HepG2 (cell line): ENCODE data around the gene FLYWCH1. TPM values are rescaled to one million over a fixed set of nuclear protein-coding genes. Genes with fewer than 3 reads are reported as not detected.
A peak's percentile ranks its signal among the peaks of the same experiment; 100 is the strongest.

Experiments used
- AGO1 ChIP-seq: fragments of 200-400 bp; formaldehyde crosslinking; IDR thresholded peaks from 2 replicates; pipeline ENCODE4 v1.6.1; 2017; ENCODE audit warnings: mild to moderate bottlenecking, low read depth, low read length, moderate library complexity; ENCODE audit not compliant: poor library complexity, severe bottlenecking
- CENPX ChIP-seq: sonication (generic); formaldehyde crosslinking; IDR thresholded peaks from 2 replicates; pipeline ENCODE4 v1.9.0; 2021; ENCODE audit warnings: mild to moderate bottlenecking, missing genetic modification reagents, moderate library complexity
- KLF13 ChIP-seq: sonication (generic); formaldehyde crosslinking; IDR thresholded peaks from 2 replicates; pipeline ENCODE4 v1.4.0; 2020; ENCODE audit warnings: mild to moderate bottlenecking, missing genetic modification reagents
- SIX4 ChIP-seq: sonication (generic); formaldehyde crosslinking; IDR thresholded peaks from 2 replicates; pipeline ENCODE4 v1.4.0; 2020; ENCODE audit warnings: missing genetic modification reagents
- TBP ChIP-seq: sonication (generic); formaldehyde crosslinking; IDR thresholded peaks from 2 replicates; pipeline ENCODE4 v1.5.0; 2020; ENCODE audit warnings: missing genetic modification reagents
- TEAD2 ChIP-seq: sonication (generic); formaldehyde crosslinking; IDR thresholded peaks from 2 replicates; pipeline ENCODE4 v1.9.0; 2021; ENCODE audit warnings: missing genetic modification reagents
- ZBTB1 ChIP-seq: sonication (generic); formaldehyde crosslinking; IDR thresholded peaks from 2 replicates; pipeline ENCODE4 v1.4.0; 2020; ENCODE audit warnings: missing genetic modification reagents, borderline replicate concordance
- ZGPAT ChIP-seq: IDR thresholded peaks from 2 replicates; pipeline ENCODE4 v1.6.1; 2016; ENCODE audit warnings: mild to moderate bottlenecking
- ZNF335 ChIP-seq: sonication (generic); formaldehyde crosslinking; IDR thresholded peaks from 2 replicates; pipeline ENCODE4 v1.4.0; 2020; ENCODE audit warnings: missing genetic modification reagents
- ZNF33B ChIP-seq: sonication (generic); formaldehyde crosslinking; IDR thresholded peaks from 2 replicates; pipeline ENCODE4 v1.5.1; 2020; ENCODE audit warnings: mild to moderate bottlenecking, missing genetic modification reagents
- ZNF414 ChIP-seq: sonication (generic); formaldehyde crosslinking; IDR thresholded peaks from 2 replicates; pipeline ENCODE4 v1.5.0; 2020; ENCODE audit warnings: missing genetic modification reagents
- ZNF550 ChIP-seq: sonication (generic); formaldehyde crosslinking; IDR thresholded peaks from 2 replicates; pipeline ENCODE4 v1.4.0; 2020; ENCODE audit warnings: mild to moderate bottlenecking, missing genetic modification reagents, borderline replicate concordance
- ZNF709 ChIP-seq: sonication (generic); formaldehyde crosslinking; IDR thresholded peaks from 2 replicates; pipeline ENCODE4 v1.5.0; 2020; ENCODE audit warnings: mild to moderate bottlenecking, missing genetic modification reagents
- ZSCAN25 ChIP-seq: sonication (generic); formaldehyde crosslinking; IDR thresholded peaks from 2 replicates; pipeline ENCODE4 v1.8.0; 2022; ENCODE audit warnings: mild to moderate bottlenecking, missing genetic modification reagents
- polyA plus RNA-seq, 8 experiments: library from polyadenylated mRNA; depleted of rRNA in 3 of 8; stranded (reverse) in 7 of 8; unstranded in 1 of 8; fragments of >200 nt; fragmentation: Illumina TruSeq in 4 of 8; extraction: Trizol in 4 of 8; gene quantifications; 2 replicates each; pipeline versions ENCODE4 v1.2.1 to v1.2.3, GENCODE V29; 2011 to 2016; ENCODE audit warnings: low read depth in 4 of 8, missing spikeins in 1 of 8, mixed read lengths in 1 of 8; ENCODE audit not compliant: insufficient read depth in 1 of 8
- total RNA-seq, 5 experiments: library from RNA; depleted of rRNA; stranded (reverse); fragments of >200 nt; fragmentation: Illumina TruSeq; extraction: Trizol; gene quantifications; 2 replicates each; pipeline ENCODE4 v1.2.3, GENCODE V29; 2016; ENCODE audit warnings: low read depth in 1 of 5
- TF ChIP-seq, protein P1 (sequence below): sonication (generic); formaldehyde crosslinking; IDR thresholded peaks from 2 replicates; pipeline ENCODE4 v1.9.0; 2021; ENCODE audit warnings: missing genetic modification reagents, borderline replicate concordance
- TF ChIP-seq, protein P2 (sequence below): sonication (generic); formaldehyde crosslinking; IDR thresholded peaks from 2 replicates; pipeline ENCODE4 v1.5.0; 2020; ENCODE audit warnings: missing genetic modification reagents
- TF ChIP-seq, protein P3 (sequence below): IDR thresholded peaks from 2 replicates; pipeline ENCODE4 v1.6.1; 2016; ENCODE audit warnings: low read depth, missing genetic modification reagents, missing compliant biosample characterization

Gene FLYWCH1
- total and polyA plus RNA-seq, 2 of the 13 experiments (the other 11 are each of a cell fraction or from before 2014, with no cell fraction given) = 7.3 to 12.4 TPM

DNA sequence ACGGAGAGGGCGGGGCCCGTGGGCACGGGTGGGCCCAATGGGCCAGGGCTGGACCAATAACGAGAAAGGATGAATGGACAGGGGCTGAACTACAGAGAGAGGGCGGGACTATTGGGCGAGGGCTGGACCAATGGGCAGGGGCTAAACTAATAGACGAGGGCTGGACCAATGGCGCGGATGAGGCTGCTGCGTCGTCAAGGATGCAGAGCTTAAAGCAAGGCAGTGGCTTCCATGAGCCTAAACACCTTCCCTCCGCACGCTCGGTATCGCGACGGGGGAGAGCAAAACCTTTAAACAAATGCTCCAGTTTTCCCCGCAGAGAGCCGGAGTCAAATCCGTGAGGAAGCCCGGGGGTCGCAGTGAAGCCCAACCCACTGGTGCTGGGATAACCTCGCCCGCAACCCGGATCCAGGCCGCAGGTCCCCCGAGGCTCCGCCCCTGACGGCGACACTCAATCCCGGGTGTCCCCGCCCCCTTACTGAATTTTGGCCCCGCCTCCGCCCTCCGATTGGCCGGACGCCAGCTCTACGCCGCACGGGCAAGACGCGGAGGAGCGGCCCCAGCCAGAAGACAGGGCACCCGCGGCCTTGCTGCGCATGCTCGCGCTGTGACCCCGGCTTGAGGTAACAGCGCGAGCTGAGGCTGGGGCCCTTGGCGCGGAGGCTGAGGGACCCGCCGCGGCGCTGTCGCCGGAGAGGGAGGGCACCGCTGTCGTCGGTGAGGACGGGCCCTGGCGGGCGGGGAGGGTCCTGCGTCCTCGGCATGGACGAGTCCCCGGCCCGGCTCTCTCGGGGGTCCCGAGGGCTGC, 28.9 kb upstream of the FLYWCH1 start, which contains the start of gene FLYWCH2 (continued):
- TF ChIP-seq ZGPAT (CRISPR knock-in tag) (peak; percentile 88), ZNF414 (CRISPR knock-in tag) (peak; percentile 64; the same call in 1 of the 2 replicates), ZNF550 (no peak), TBP (CRISPR knock-in tag) (no peak), ZBTB1 (CRISPR knock-in tag) (no peak), ZNF709 (CRISPR knock-in tag) (peak; percentile 82; the same call in 1 of the 2 replicates), SIX4 (CRISPR knock-in tag) (peak; percentile 42; the same call in 1 of the 2 replicates), ZNF33B (no peak; the same call in 1 of the 2 replicates), ZNF335 (no peak), ZSCAN25 (peak; percentile 65; the same call in 1 of the 2 replicates), AGO1 (peak; percentile 30), KLF13 (CRISPR knock-in tag) (no peak), CENPX (CRISPR knock-in tag) (no peak), TEAD2 (CRISPR knock-in tag) (no peak)
- TF ChIP-seq, protein P1, sequence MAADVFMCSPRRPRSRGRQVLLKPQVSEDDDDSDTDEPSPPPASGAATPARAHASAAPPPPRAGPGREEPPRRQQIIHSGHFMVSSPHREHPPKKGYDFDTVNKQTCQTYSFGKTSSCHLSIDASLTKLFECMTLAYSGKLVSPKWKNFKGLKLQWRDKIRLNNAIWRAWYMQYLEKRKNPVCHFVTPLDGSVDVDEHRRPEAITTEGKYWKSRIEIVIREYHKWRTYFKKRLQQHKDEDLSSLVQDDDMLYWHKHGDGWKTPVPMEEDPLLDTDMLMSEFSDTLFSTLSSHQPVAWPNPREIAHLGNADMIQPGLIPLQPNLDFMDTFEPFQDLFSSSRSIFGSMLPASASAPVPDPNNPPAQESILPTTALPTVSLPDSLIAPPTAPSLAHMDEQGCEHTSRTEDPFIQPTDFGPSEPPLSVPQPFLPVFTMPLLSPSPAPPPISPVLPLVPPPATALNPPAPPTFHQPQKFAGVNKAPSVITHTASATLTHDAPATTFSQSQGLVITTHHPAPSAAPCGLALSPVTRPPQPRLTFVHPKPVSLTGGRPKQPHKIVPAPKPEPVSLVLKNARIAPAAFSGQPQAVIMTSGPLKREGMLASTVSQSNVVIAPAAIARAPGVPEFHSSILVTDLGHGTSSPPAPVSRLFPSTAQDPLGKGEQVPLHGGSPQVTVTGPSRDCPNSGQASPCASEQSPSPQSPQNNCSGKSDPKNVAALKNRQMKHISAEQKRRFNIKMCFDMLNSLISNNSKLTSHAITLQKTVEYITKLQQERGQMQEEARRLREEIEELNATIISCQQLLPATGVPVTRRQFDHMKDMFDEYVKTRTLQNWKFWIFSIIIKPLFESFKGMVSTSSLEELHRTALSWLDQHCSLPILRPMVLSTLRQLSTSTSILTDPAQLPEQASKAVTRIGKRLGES (CRISPR knock-in tag) = no peak
- TF ChIP-seq, protein P2, sequence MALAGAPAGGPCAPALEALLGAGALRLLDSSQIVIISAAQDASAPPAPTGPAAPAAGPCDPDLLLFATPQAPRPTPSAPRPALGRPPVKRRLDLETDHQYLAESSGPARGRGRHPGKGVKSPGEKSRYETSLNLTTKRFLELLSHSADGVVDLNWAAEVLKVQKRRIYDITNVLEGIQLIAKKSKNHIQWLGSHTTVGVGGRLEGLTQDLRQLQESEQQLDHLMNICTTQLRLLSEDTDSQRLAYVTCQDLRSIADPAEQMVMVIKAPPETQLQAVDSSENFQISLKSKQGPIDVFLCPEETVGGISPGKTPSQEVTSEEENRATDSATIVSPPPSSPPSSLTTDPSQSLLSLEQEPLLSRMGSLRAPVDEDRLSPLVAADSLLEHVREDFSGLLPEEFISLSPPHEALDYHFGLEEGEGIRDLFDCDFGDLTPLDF (CRISPR knock-in tag) = 0 out of 2 replicates have a peak, but pooled peaks have one; percentile 29
- TF ChIP-seq, protein P3, sequence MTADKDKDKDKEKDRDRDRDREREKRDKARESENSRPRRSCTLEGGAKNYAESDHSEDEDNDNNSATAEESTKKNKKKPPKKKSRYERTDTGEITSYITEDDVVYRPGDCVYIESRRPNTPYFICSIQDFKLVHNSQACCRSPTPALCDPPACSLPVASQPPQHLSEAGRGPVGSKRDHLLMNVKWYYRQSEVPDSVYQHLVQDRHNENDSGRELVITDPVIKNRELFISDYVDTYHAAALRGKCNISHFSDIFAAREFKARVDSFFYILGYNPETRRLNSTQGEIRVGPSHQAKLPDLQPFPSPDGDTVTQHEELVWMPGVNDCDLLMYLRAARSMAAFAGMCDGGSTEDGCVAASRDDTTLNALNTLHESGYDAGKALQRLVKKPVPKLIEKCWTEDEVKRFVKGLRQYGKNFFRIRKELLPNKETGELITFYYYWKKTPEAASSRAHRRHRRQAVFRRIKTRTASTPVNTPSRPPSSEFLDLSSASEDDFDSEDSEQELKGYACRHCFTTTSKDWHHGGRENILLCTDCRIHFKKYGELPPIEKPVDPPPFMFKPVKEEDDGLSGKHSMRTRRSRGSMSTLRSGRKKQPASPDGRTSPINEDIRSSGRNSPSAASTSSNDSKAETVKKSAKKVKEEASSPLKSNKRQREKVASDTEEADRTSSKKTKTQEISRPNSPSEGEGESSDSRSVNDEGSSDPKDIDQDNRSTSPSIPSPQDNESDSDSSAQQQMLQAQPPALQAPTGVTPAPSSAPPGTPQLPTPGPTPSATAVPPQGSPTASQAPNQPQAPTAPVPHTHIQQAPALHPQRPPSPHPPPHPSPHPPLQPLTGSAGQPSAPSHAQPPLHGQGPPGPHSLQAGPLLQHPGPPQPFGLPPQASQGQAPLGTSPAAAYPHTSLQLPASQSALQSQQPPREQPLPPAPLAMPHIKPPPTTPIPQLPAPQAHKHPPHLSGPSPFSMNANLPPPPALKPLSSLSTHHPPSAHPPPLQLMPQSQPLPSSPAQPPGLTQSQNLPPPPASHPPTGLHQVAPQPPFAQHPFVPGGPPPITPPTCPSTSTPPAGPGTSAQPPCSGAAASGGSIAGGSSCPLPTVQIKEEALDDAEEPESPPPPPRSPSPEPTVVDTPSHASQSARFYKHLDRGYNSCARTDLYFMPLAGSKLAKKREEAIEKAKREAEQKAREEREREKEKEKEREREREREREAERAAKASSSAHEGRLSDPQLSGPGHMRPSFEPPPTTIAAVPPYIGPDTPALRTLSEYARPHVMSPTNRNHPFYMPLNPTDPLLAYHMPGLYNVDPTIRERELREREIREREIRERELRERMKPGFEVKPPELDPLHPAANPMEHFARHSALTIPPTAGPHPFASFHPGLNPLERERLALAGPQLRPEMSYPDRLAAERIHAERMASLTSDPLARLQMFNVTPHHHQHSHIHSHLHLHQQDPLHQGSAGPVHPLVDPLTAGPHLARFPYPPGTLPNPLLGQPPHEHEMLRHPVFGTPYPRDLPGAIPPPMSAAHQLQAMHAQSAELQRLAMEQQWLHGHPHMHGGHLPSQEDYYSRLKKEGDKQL (CRISPR knock-in tag) = no peak
